B cell (primary cell): ENCODE results near the gene SLC37A2. TPM values are rescaled to one million over a fixed set of nuclear protein-coding genes. Genes with fewer than 3 reads are reported as not detected.

Experiments used
- ATAC-seq: fragments of 200-7000 bp; cut with Tn5 transposase; one replicate; pipeline ENCODE4 v1.10.0; 2021; ENCODE audit warnings: low read depth, mild to moderate bottlenecking, moderate number of reproducible peaks, moderate library complexity
- CTCF ChIA-PET: fragments of 350-600 bp; sonication (Branson Sonifier 250); formaldehyde crosslinking; loops from one replicate; lab custom pipeline; 2021; ENCODE audit warnings: antibody characterized with exemption, inconsistent platforms; lab: Charles Lee
- POLR2A ChIA-PET: fragments of 350-600 bp; sonication (Branson Sonifier 250); formaldehyde crosslinking; loops from one replicate; lab custom pipeline; 2021; ENCODE audit warnings: antibody characterized with exemption; lab: Charles Lee
- DNase-seq: peaks from one replicate; pipeline ENCODE4 v3.0.0; 2013
- H2AFZ ChIP-seq: 2 replicates; pipeline ENCODE4 v1.6.1; 2012; ENCODE audit warnings: mild to moderate bottlenecking, low read depth, low read length; ENCODE audit not compliant: insufficient read depth, poor library complexity, severe bottlenecking
- H3K27ac ChIP-seq, 2 donors: 1 replicate in 1 of 2; 2 replicates in 1 of 2; pipeline ENCODE4 v1.5.1; 2012 to 2013; ENCODE audit warnings: low read length in 2 of 2, mild to moderate bottlenecking in 2 of 2, moderate library complexity in 1 of 2
- H3K27me3 ChIP-seq, 4 experiments: fragments of 200-600 bp in 1 of 4; sonication (generic) in 1 of 4; replicated peaks in 1 of 4; 1 replicate in 2 of 4; 2 replicates in 2 of 4; pipeline versions ENCODE4 v1.6.1 to v1.7.0; 2013 to 2016; ENCODE audit warnings: low read length in 3 of 4, mild to moderate bottlenecking in 2 of 4, mixed read lengths in 1 of 4, moderate library complexity in 1 of 4; ENCODE audit not compliant: insufficient read depth in 4 of 4, control insufficient read depth in 3 of 4; ENCODE audit errors: control extremely low read depth in 1 of 4
- H3K36me3 ChIP-seq, 2 experiments: replicated peaks in 1 of 2; 1 replicate in 1 of 2; 2 replicates in 1 of 2; pipeline versions ENCODE4 v1.6.1 to v1.7.1; 2013; ENCODE audit warnings: low read length in 1 of 2; ENCODE audit not compliant: insufficient read depth in 2 of 2, control insufficient read depth in 1 of 2; ENCODE audit errors: control extremely low read depth in 1 of 2, extremely low read depth in 1 of 2
- H3K4me1 ChIP-seq, 2 donors: fragments of 200-600 bp in 1 of 2; sonication (generic) in 1 of 2; 1 replicate in 1 of 2; 2 replicates in 1 of 2; pipeline versions ENCODE4 v1.5.1 to v1.6.1; 2013 to 2017; ENCODE audit warnings: low read length in 2 of 2; ENCODE audit not compliant: control insufficient read depth in 2 of 2, insufficient read depth in 2 of 2
- H3K4me2 ChIP-seq: replicated peaks from 2 replicates; pipeline ENCODE3; 2012; ENCODE audit warnings: mild to moderate bottlenecking, low read depth, low read length; ENCODE audit not compliant: poor library complexity, severe bottlenecking
- H3K4me3 ChIP-seq, 5 experiments: fragments of 200-600 bp in 1 of 5; sonication (generic) in 1 of 5; 1 replicate in 3 of 5; 2 replicates in 2 of 5; pipeline versions ENCODE4 v1.5.1 to v1.7.0; 2011 to 2016; ENCODE audit warnings: low read length in 4 of 5, mild to moderate bottlenecking in 4 of 5, low read depth in 2 of 5, control low read depth in 1 of 5, moderate library complexity in 1 of 5; ENCODE audit not compliant: insufficient read depth in 1 of 5; ENCODE audit errors: control extremely low read depth in 1 of 5, extremely low read depth in 1 of 5
- H3K79me2 ChIP-seq: fragments of 200-600 bp; sonication (generic); one replicate; pipeline ENCODE4 v1.6.0; 2016; ENCODE audit warnings: low read length; ENCODE audit not compliant: control insufficient read depth, insufficient read depth
- H3K9ac ChIP-seq: fragments of 200-600 bp; sonication (generic); 2 replicates; pipeline ENCODE4 v1.6.1; 2017; ENCODE audit warnings: mild to moderate bottlenecking, low read length, moderate library complexity
- H3K9me3 ChIP-seq, 3 donors: one replicate each; pipeline versions ENCODE4 v1.6.1 to v1.7.1; 2013; ENCODE audit warnings: low read length in 2 of 3; ENCODE audit not compliant: control insufficient read depth in 2 of 3, insufficient read depth in 1 of 3; ENCODE audit errors: control extremely low read depth in 1 of 3
- H4K20me1 ChIP-seq: 2 replicates; pipeline ENCODE4 v1.6.0; 2012; ENCODE audit warnings: mild to moderate bottlenecking, low read length; ENCODE audit not compliant: insufficient read depth, control insufficient read depth, poor library complexity, severe bottlenecking
- H3K27ac Mint-ChIP-seq: one replicate; pipeline ENCODE4 v1.8.0; 2021; ENCODE audit warnings: mixed read lengths
- H3K27me3 Mint-ChIP-seq: one replicate; pipeline ENCODE4 v1.8.0; 2021; ENCODE audit warnings: mixed read lengths
- H3K4me1 Mint-ChIP-seq: one replicate; pipeline ENCODE4 v1.8.0; 2021; ENCODE audit warnings: mixed read lengths
- H3K4me3 Mint-ChIP-seq: one replicate; pipeline ENCODE4 v1.8.0; 2021; ENCODE audit warnings: mixed read lengths
- H3K9me3 Mint-ChIP-seq: one replicate; pipeline ENCODE4 v1.8.0; 2022; ENCODE audit warnings: mixed read lengths; ENCODE audit not compliant: insufficient read depth
- EZH2 ChIP-seq: IDR thresholded peaks from 2 replicates; pipeline ENCODE4 v1.6.1; 2012; ENCODE audit warnings: borderline replicate concordance, low read depth, mild to moderate bottlenecking, moderate library complexity, low read length; ENCODE audit not compliant: insufficient read depth, poor library complexity, severe bottlenecking
- whole genome bisulfite sequencing: methylation state at CpG from one replicate; pipeline ENCODE4 v1.1.5; 2013; ENCODE audit warnings: missing lambda C conversion rate; ENCODE audit not compliant: insufficient coverage; 5-methylcytosine and 5-hydroxymethylcytosine counted together
- intact Hi-C: fragments of 100-400 bp; cut with micrococcal nuclease; formaldehyde crosslinking; loops from one replicate; pipeline ENCODE4 v1.10.0; 2022
- polyA minus RNA-seq: library from RNA; depleted of rRNA, polyadenylated mRNA; stranded (reverse); fragments of >200 nt; gene quantifications from 2 replicates; pipeline ENCODE4 v1.2.3, GENCODE V29; 2012
- polyA plus RNA-seq: library from polyadenylated mRNA; depleted of rRNA; stranded (reverse); fragments of >200 nt; gene quantifications from 2 replicates; pipeline ENCODE4 v1.2.3, GENCODE V29; 2012
- total RNA-seq, 2 donors: library from RNA; stranded (reverse); fragments of 120-200 nt in 1 of 2; gene quantifications; 1 replicate in 1 of 2; 2 replicates in 1 of 2; pipeline versions ENCODE4 v1.2.3 to v1.2.4, GENCODE V29; 2013 to 2022
- TF ChIP-seq, protein P1 (sequence below): fragments of 200-600 bp; IDR thresholded peaks from one replicate; pipeline ENCODE4 v1.8.0; 2022; ENCODE audit warnings: antibody characterized with exemption, mild to moderate bottlenecking

SLC37A2 gene
- total RNA-seq: 27.0 and 27.1 TPM in 2 replicates
- total RNA-seq (2013): 4.5 TPM
- polyA plus RNA-seq: 4.1 and 7.6 TPM in 2 replicates
- polyA minus RNA-seq: 2.1 and 6.3 TPM in 2 replicates

DNA sequence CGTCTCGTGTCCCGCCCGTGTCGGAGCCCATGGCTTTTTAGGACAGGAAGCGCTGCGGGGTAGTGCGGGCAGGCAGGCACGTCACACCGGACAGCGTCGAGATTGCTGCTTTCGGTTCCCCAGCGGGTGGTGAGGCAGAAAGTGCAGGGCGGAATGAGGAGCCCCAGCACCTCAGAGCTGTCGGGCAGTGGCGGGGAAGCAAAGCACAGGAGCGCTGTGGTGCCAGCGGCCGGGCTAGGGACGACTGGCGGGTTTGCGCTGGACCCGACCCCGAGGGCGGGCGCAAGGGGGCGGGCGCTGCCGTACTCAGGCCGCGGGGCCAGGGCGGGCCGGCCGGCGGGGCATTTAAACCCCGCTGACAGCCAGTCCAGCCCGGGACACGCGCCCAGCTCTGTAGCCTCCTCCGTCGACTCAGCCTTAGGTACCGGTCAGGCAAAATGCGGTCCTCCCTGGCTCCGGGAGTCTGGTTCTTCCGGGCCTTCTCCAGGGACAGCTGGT, at the start of gene SLC37A2:
Gene SLC37A2, plus strand, starts transcription at position 375 of the 498 bp plus-strand sequence. Its CDS starts 63 bp downstream, at position 438.
- peaks cover 0 to 17% (median 4%) of the 10 kb centered on the region in 4 experiments for H3K27me3 ChIP-seq
- Mint-ChIP-seq H3K9me3 (no peaks in the 10 kb centered on the region), H3K4me3 (peak within 1 kb of the TSS; percentile 94), H3K27ac (peak within 1 kb of the TSS; percentile 92), H3K4me1 (peaks cover 16% of the 10 kb centered on the region), H3K27me3 (no peaks in the 10 kb centered on the region)
- peak within 1 kb of the TSS; percentile 79 for H2AFZ ChIP-seq
- peaks cover 6 to 18% of the 10 kb centered on the region in 2 donors for H3K4me1 ChIP-seq
- no peaks in the 10 kb centered on the region for H3K36me3 ChIP-seq
- H3K27ac ChIP-seq: peak within 1 kb of the TSS; percentile 38 to 81
- H3K4me3 ChIP-seq: peak within 1 kb of the TSS in 4 of 5 experiments; percentile 53 to 81 (median 73)
- no peaks in the 10 kb centered on the region for H4K20me1 ChIP-seq
- ChIA-PET POLR2A (interaction anchor here (0.6 to 2.2 kb wide), 6 partner anchors 9 to 824 kb away, joined by 3 to 12 read pairs (median 6); partner anchors contain the start of gene TMEM218), CTCF (interaction anchor here (0.8 to 2.2 kb wide), 10 partner anchors 8 to 109 kb away, joined by 3 to 8 read pairs (median 3); partner anchors contain the start of gene CCDC15)
- intact Hi-C loops: loop anchor here (1.0 kb wide), 3 partner anchors 9 to 109 kb away; partner anchors contain the start of genes CCDC15 and TMEM218
- TF ChIP-seq EZH2: no peak
- TF ChIP-seq, protein P1, sequence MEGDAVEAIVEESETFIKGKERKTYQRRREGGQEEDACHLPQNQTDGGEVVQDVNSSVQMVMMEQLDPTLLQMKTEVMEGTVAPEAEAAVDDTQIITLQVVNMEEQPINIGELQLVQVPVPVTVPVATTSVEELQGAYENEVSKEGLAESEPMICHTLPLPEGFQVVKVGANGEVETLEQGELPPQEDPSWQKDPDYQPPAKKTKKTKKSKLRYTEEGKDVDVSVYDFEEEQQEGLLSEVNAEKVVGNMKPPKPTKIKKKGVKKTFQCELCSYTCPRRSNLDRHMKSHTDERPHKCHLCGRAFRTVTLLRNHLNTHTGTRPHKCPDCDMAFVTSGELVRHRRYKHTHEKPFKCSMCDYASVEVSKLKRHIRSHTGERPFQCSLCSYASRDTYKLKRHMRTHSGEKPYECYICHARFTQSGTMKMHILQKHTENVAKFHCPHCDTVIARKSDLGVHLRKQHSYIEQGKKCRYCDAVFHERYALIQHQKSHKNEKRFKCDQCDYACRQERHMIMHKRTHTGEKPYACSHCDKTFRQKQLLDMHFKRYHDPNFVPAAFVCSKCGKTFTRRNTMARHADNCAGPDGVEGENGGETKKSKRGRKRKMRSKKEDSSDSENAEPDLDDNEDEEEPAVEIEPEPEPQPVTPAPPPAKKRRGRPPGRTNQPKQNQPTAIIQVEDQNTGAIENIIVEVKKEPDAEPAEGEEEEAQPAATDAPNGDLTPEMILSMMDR: no peak
- H3K79me2 ChIP-seq: no peaks in the 10 kb centered on the region
- ATAC-seq (peak; percentile 93), DNase-seq (peak; percentile 89)
- peak within 1 kb of the TSS; percentile 96 for H3K4me2 ChIP-seq
- under 1% methylated on average over 46 of the region's 46 CpGs for WGBS
- peaks cover 0 to 14% (median 0%) of the 10 kb centered on the region in 3 donors for H3K9me3 ChIP-seq
- peak within 1 kb of the TSS; percentile 88 for H3K9ac ChIP-seq

DNA sequence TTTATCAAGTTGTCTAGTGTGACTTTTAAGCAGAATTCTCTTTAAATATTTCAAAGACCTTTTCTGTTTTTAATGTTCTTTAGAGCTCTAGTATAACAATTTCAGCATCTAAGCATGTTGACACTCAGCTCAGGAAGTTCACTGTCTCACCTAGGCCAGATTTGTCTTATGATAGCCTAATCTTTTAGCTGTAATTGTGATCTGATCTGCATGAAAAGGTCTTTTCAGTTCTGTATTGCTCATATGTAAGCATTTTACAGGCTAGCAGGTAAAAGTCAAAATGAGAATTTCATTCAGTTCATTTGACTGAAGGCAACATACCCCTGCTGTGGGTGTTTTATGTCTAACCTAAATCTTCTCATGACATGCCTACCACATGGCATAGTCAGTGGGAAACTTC, 46.7 kb upstream of the SLC37A2 start:
- Histone ChIP-seq H3K9me3 (peaks cover 0 to 4% (median 0%) of the 10 kb centered on the region in 3 donors), H3K4me1 (no peaks in the 10 kb centered on the region), H3K79me2 (no peaks in the 10 kb centered on the region), H4K20me1 (no peaks in the 10 kb centered on the region), H2AFZ (no peak overlapping the region), H3K27me3 (no peaks in the 10 kb centered on the region), H3K9ac (no peak overlapping the region), H3K36me3 (no peaks in the 10 kb centered on the region), H3K4me3 (no peak overlapping the region), H3K4me2 (no peak overlapping the region), H3K27ac (no peak overlapping the region)
- no peaks in the 10 kb centered on the region for H3K27me3 Mint-ChIP-seq
- ATAC-seq: no peak
- H3K4me3 Mint-ChIP-seq: no peak overlapping the region
- no peak overlapping the region for H3K27ac Mint-ChIP-seq
- POLR2A ChIA-PET: no interaction called here
- CTCF ChIA-PET: interaction anchor here (2.1 kb wide), 1 partner anchor 125 kb away, joined by 6 read pairs; no protein-coding TSS in a partner anchor
- TF ChIP-seq, protein P1: no peak
- no peak for TF ChIP-seq EZH2
- H3K4me1 Mint-ChIP-seq: no peaks in the 10 kb centered on the region
- no peak for DNase-seq
- intact Hi-C loops: no loop called here
- H3K9me3 Mint-ChIP-seq: peaks cover 7% of the 10 kb centered on the region
